Suppressor macrophage treated with lipopolysaccharide for 4 hours (primary cell): ENCODE measurements around the gene CTU2.

ENCODE experiments used
- DNase-seq: peaks from one replicate; pipeline ENCODE4 v3.0.0-alpha.2; 2020

The CTU2 gene

DNA sequence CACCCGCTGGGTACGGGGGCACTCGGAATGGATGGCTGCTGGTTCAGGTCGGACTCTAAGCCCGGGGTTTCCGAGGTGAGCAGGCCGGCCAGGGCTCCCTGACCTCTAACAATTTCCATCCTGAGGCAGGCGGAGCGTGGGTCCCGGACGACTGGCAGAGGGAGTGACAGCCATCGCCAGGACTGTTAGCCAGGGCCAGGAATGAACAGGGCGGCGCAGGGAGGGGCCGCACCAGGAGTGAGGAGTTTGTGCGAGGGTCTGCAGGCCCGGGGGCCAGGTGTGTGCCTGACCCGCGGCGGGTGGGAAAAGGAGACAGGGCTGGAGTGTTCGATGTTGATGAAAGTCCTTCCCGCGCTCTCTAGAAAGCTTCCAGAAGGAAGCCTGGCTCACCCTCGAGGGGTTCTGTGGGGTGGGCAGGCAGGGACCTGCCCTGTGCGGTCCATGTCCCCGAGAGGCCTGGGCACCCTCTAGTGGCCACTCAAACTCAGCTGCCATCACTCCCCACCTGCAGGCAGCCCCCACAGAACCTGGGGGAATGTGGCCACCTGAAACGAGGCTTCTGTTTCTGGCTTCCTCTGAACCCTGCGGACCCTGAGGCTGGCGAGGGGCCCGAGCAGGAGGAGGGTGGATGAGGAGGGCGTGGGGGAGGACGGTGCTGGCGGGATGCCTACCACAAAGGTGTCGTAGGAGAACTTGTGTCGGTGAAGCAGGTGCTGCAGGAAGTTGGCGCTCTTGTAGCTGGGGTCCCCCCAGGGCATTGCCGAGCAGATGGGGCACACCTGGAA lies 8.3 kb upstream of the CTU2 start:
- DNase-seq = no peak

DNA sequence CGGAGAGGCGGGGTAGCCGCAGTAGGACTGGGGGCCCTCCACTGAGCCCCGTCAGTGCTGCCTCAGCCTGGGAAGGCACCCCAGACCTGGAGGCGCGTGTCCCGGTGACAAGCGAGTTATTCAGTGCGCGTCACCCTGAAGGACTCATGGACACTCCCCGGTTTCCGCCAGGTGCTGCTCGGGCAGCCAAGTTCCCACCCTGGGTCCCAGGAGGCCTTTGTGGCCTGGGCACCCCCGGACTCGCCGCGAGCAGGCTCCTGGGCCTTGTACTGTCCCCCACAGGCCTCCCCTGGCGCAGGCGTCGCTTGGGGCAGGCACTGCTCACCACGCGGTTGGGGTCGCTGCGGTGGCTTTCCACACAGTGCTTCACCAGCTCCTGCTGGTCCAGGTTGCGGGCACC lies 7.7 kb upstream of the CTU2 start:
- no peak for DNase-seq

DNA sequence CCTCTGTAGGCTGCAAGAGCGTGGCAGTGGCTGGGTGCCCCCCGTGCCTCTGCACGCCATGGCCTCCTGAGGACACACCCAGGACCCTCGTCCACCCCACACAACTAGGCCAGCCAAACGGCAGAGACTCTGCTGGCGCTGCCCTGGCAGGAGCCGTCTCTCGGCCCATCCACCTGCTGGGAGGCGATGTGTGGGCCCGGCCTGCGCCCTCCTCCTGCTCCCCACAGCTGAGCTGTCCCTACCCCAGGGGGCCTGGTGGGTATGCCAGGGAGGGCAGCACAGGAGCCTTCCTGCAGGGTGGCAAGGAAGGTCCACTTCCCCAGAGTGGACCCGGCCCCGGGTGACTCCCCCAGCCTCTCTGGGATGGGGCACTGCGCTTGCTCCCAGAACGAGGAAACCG lies 7.1 kb upstream of the CTU2 start:
- DNase-seq = no peak

DNA sequence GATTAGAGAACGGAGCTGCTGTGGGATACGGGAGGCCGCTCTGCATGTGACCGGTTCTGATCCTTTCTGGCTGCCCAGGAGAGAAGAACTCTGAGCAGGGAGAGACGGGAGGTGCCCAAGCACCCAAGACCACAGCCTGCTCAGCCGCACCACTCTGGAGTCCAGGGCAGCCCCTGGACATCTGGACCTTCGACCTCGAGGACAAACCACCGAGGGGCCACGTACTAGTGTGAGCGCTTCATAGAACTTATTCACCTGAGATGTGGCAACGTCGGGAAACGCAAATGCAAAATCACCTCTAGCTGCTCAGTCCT lies 6.0 kb upstream of the CTU2 start:
- DNase-seq = no peak

DNA sequence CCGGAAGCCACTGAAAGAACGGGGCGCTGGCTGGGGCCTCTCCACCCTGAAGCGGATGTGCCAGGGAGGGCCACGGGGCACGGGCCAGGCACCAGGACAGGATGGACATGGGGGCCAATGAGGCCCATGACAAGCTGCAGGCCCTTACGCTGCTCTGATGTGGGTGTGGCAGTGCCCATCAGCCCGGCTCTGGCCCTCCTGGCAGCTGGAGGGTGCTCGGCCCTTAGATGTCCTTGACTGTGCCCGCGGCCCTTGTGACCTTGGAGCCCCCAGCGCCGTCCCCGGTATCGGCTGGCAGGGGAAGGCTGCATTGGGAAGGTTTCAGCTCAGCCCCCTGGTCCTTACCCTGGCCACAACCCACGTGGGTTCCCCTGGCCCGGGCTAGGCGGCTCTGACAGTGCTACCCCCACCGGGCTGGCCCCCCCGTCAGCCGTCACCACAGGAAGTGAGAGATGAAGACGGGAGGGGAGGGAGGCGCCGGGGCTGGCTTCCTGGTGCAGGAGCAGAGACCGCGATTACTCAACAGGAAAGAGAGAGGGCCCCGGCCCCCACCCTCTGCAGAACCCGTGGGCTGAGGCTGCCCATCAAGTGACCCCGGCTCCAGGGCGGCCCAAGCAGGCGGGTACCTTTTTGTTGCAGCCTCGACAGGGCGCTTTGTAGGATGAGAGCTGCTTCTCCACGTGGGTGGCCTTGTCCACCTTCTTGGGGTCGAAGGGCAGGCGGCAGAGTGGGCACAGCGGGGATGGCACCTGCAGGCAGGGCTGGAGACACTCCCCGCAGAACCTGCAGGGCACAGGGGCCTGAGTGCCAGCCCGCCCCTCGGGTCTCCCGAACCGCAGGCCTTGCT lies 5.4 kb upstream of the CTU2 start:
- DNase-seq = peak; percentile 96

DNA sequence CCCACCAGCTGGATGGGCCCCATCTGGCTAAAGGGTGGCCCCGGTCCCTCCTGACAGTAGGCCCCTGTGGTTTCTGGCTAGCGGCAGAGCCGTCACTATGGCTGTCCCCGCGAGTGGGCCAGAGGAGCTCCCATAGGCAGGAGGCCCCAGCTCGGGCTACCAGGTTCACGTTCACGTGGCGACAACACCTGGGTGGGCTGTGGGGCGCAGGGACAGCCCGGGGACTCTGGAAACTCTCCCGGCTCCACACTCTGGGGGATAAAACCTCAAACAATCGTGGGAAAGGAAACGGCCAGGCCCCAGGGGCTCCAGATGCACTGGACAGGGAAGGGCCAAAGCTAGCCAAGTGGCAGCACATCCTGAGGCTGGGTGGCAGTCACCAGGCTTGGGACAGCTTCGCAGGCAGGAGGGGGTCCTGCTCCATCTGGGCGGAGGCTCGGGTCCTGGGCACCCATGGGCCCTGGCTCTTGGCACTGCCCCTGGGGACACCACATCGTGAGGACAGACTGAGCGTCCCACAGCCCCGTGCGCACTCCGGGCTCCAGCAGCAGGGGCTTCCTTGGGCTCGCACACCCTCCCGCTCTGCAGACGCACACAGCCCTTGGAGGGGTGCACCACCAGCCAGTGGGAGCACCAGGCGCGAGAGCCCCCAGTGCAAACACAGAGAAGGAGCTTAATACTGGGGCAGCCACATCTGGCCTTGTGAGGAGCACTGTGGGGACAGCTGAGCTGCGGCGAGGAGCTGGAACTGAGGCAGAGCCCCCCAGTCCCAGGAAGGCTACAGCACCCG lies 4.5 kb upstream of the CTU2 start:
- DNase-seq = no peak

DNA sequence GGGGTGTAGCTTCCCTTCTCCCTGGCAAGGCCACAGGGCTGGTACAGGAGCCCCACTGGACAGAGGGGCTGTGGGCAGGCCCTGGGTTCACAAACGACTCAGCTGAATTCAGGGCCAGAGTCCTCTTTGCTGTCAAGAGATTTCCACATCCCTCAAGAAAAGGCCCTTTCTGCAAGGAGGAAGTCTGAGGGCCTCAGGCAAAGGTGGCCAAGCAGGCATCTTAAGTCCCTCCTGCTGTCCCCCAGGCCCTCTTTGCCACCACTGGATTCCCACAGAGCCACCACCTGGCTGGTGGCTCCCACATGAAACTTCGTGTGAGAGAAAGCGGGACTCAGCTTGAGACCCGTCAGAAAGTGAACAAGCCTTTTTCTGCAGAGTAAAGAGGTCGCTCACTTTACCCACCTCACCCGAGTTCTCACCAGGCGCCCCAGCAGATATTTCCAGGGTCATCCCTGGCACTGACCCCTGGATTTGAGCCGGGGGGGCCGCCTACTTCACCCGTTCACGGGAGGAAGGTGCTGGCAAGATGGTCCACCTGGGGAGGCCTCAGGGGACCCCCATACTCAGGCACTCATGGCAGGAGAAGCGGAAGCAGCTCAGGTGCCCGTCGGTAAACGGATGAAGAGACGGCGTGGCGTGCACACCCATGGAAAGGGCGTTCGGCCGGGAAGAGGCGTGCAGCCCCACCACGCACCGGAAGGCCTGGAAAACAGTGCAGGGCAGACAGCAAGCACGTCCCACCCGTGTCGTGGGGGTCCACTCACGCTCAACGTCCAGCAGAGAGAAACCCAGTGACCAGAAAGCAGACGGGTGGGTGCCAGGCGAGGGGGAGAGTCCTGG lies 3.7 kb upstream of the CTU2 start:
- peak; percentile 48 for DNase-seq

DNA sequence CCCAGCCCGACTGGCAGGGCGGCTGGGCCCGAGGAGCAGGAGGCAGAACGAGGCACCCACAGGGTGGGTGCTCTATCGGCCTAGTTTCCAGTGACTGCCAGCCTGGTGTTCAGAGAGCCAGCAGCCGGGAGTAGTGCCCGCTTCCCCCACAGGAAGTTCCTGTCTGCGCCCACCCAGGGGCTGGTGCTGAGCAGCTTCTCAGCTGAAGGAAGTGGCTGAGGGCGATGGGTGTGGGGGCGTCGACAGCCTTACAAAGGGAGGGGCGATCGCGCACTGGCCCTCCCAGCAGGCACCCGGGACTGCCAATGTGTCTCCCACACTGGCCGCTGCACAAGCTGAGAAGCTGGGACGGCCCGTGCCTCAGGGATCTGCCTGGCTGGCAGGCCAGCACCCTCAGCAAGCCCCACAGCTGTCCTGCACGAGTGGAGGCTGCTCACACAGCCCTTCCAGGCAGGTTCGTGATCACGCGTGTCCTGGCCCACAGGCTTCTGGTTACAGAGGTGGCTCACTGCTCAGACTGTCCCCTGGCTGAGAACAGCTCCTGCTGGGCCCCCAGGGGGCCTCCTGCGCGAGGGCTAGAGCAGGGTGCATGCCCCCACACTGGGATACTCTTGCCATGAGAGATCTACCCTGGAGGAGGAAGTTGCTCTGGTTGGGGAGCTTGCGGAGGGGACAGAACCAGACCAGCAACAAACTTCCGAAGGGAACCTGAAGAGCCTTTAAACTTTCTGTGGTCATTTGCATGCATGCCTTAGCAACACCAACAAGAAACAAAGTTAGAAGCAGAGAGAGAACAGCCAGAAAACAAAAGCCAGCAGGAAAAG lies 2.6 kb upstream of the CTU2 start:
- peak; percentile 60 for DNase-seq

DNA sequence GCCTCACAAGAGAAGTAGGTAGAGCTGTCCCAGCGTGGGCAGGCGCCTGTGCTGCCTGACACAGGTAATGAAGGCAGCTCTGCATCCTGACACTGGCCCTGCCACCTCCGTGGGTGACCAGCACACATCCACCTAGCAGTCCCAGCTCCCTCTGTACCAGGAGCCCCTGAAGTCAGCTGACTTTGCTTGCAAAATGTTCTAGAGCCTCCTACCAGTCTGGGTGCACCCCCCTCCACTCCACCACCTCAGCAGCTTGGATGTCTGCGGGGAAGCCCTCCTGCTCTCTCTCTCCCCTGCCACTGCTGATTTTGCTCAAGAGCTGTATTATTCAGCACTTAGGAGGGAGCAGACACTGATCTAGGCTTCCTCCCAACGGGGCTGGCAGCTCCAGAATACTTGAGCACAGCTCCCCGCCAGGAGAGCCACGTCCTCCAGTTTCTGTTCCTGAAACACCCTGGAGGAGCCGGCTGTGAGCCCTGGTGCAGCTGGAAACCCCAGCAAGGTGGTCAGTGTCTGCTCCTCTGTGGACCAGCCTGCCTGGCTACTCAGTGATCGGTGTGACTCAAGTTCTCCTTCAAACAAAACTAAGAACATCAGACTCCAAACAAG lies 1.1 kb upstream of the CTU2 start:
- DNase-seq = peak; percentile 80

DNA sequence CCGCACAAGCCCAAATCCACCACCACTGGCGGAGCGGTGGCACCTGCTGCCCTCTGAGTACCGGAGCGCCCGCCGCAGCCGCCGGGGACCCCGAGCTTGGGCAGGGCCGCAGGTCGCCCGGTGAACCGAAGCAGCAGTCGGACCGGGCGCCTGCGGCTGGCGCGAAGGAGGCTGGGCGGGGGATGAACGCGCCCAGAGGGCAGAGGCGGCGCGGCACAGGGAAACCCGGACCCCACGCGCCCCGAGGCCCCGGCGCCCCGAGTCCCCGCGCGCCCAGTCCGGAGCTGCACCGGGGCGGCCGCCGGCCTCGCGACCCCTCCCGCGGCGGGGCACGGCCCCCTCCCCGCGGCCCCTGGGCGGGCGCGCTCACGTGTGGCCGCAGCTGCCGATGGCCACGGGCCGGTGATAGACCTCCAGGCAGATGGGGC lies 488 bp upstream of the CTU2 start:
- no peak for DNase-seq

DNA sequence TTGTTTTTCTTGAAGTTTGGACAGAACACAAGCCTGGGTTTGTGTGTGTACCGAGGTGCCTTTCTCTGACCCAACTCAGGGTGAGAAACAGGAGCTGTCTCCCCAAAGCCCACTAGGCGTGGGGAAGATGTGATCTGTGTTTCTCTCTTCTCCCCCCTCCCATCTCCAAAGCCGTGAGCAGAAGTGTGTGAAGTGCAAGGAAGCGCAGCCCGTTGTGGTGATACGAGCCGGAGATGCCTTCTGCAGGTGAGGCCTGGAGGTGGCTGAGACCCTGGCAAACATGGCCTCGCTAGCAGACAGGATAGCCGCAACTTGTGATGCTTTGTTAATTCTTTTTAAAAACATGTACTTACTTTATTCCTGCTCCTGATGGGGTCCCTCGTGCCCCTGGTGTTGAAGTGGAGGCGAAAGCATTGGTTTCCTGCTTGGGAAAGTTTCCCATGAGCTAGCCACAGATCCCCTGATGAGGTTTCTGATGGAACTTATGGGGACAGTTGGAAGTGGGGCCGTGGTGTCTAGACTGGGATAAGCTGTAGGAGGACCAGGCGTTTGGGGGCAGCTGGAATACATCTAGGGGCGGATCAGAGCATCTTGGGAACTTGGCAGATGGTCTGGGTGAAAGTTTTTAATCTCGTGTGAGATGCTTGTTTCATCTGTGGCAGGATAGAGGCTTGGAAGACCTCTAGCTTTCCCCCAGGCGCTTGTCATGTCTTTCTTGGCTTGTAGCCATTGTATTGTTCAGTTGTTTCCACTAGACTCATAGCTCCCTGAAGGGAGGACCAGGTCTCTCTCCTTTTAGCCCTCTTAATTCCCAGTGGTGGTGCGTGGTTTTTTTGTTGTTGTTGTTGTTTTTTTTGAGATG lies 893 bp downstream of the CTU2 start:
- no peak for DNase-seq

DNA sequence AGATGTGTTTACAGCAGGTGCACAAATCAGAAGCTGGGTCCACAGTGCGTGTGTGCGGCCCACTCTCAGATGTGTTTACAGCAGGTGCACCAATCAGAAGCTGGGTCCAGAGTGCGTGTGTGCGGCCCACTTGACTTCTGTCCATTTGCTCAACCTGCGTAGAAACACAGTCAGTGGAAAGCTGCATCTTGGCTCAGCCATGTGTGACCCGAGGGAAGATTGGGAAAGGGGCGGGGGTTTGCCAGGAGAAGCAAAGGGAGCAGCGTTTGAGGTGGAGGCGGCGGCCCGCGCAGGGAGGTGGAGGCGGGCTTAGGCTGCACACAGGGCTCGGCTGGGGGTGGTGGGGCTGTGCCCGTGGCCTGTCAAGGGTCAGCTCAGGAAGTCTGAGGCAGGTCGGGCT lies 4.3 kb downstream of the CTU2 start:
- DNase-seq = no peak

DNA sequence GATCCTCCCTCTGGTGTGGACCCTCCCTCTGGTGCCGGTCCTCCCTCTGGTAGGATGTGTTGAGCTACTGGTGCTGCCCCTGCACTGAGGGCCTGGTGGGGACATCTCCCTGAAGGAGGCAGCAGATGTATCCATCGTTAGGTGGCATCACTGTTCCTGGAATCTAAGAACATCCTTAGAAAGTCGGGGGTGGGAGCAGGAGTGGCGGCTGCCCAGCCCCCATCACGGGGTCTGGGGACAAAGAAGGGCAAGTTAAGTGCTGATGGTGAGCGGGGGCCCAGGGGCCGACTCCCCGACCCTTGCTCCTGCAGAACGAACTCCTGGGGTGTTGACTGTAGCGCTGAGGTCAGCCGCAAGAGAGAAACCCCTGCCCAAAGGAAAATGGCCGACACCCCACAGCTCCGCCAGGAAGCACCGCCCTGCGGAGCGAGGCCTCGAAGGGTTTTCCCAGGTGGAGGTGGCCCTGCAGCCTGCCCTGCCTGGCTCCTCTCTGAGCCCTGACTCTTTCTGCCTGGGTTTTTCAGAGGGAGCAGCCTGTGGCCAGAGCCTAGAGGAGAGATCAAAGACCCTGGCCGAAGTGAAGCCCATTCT lies 5.5 kb downstream of the CTU2 start:
- DNase-seq = no peak

DNA sequence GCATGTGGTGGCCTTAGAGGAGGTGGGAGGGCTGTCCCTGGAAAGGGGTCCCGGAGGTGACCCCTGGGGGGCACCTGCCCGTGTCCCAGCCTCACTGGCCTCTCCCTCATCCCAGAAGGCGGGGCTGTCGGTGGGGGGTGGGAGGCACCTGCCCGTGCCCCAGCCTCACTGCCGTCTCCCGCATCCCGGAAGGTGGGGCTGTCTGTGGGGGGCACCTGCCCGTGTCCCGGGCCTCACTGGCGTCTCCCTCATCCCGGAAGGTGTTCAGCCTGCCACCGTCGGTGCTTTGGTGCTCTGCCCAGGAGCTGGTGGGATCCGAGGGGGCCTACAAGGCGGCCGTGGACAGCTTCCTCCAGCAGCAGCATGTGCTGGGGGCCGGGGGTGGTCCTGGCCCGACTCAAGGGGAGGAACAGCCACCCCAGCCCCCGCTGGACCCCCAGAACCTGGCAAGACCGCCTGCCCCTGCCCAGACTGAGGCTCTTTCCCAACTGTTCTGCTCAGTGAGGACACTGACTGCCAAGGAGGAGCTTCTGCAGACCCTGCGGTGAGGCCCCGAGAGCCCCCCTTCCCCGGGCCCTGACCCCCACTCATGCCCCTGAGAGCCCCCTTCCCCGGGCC lies 6.2 kb downstream of the CTU2 start:
- no peak for DNase-seq

DNA sequence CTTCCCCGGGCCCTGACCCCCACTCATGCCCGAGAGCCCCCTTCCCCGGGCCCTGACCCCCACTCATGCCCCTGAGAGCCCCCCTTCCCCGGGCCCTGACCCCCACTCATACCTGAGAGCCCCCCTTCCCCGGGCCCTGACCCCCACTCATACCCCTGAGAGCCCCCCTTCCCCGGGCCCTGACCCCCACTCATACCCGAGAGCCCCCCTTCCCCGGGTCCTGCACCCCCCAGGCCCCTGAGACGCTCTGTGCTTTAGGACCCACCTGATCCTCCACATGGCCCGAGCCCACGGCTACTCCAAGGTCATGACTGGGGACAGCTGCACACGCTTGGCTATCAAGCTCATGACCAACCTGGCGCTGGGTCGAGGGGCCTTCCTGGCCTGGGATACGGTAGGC lies 6.8 kb downstream of the CTU2 start:
- DNase-seq = no peak

DNA sequence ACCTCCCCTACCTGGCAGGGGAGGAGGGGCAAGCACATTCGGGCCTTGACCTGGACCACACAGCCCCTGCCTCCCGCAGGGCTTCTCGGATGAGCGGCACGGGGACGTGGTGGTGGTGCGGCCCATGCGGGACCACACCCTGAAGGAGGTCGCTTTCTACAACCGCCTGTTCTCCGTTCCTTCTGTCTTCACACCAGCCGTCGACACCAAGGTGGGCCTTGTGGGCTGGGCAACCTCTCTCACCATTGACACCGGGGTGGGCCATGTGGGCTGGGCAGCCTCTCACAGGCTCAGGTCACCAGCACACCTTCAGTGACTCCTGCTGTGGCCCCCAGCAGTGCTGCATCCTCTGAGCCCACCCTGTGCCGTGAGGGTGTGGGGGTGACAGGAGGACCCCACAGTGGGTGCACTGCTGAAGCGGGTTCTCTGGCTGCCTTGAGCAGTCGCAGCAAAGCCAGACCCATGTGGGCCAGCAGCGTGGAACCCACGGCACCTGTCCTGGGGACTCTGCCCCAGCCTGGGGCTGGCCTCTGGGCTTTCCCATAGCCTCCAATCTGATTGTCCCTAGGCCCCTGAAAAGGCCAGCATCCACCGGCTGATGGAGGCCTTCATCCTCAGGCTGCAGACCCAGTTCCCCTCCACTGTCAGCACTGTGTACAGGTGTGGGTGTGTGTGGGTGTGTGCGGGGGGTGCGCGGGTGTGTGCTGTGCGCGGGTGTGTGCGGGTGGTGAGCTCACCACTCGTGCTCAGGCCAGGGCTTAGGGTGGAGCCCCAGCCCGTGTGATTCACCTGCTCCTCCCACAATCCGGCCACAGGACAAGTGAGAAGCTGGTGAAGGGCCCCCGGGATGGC lies 7.5 kb downstream of the CTU2 start:
- no peak for DNase-seq

DNA sequence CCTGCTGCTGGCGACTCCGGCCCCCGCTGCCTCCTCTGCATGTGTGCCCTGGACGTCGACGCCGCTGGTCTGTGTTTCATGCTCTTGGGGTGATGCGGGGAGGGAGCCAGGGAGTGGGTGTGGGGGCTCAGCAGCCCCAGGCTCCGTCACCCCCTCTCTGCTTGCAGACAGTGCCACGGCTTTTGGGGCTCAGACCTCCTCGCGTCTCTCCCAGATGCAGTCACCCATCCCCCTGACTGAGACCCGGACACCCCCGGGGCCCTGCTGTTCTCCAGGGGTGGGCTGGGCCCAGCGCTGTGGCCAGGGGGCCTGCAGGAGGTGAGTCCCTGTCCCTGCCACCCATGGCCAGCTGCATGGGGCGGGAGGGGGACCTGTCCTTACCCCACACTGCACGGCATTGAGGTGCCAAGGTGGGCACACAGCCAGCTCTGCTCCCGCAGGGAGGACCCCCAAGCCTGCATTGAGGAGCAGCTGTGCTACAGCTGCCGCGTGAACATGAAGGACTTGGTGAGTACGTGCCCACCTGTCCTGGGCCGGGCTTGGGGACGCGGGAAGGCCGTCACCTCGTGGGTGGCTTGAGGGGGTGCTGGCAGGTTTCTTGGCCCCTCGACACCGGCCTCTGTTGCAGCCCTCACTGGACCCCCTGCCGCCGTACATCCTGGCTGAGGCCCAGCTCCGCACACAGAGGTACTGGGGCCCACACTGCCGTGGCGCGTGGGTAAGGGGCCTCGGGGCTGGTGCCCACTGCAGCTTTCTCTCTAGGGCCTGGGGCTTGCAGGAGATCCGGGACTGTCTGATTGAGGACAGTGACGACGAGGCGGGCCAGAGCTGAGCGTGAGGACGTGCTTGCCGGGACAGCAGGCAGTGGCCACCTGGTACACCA lies 8.4 kb downstream of the CTU2 start:
- DNase-seq = no peak
